Ascending aorta (tissue), 2 donors: ENCODE results near the gene KRT12. TPM values are rescaled to one million over a fixed set of nuclear protein-coding genes. Genes with fewer than 3 reads are reported as not detected.

Source experiments
- DNase-seq, 2 donors: peaks; one replicate each; pipeline ENCODE4 v3.0.0-alpha.2; 2019; ENCODE audit warnings: low spot score in 2 of 2
- H3K27ac ChIP-seq, 2 donors: fragments of 200-600 bp; sonication (generic); one replicate each; pipeline ENCODE4 v1.5.1; 2016 to 2017; ENCODE audit warnings: mild to moderate bottlenecking in 1 of 2
- H3K27me3 ChIP-seq: fragments of 200-600 bp; sonication (generic); one replicate; pipeline ENCODE4 v1.5.1; 2017
- H3K36me3 ChIP-seq, 2 donors: fragments of 200-600 bp; sonication (generic); one replicate each; pipeline ENCODE4 v1.5.1; 2016
- H3K4me1 ChIP-seq, 2 donors: fragments of 200-600 bp; sonication (generic); one replicate each; pipeline ENCODE4 v1.5.1; 2016 to 2017; ENCODE audit warnings: mild to moderate bottlenecking in 1 of 2
- H3K4me3 ChIP-seq, 2 donors: fragments of 200-600 bp; sonication (generic); one replicate each; pipeline ENCODE4 v1.5.1; 2016 to 2017; ENCODE audit warnings: mild to moderate bottlenecking in 1 of 2
- H3K9me3 ChIP-seq, 2 donors: fragments of 200-600 bp; sonication (generic); one replicate each; pipeline ENCODE4 v1.5.1; 2016
- intact Hi-C: fragments of 100-400 bp; cut with DNase I; formaldehyde crosslinking; loops from one replicate; pipeline ENCODE4 v1.15.1; 2023
- total RNA-seq: library from RNA; depleted of rRNA; stranded (reverse); fragments of >200 nt; gene quantifications from one replicate; pipeline ENCODE4 v1.1.0, GENCODE V29; 2016
- TF ChIP-seq, protein P1 (sequence below), 3 experiments: fragments of 200-600 bp in 2 of 3; fragments of 450-650 bp in 1 of 3; sonication (generic) in 2 of 3; IDR thresholded peaks; one replicate each; pipeline ENCODE4 v1.5.1; 2016 to 2019; ENCODE audit warnings: antibody characterized with exemption in 3 of 3, mild to moderate bottlenecking in 1 of 3, moderate library complexity in 1 of 3

The KRT12 gene
- total RNA-seq, 1 donor from 2014 or later = not detected

DNA sequence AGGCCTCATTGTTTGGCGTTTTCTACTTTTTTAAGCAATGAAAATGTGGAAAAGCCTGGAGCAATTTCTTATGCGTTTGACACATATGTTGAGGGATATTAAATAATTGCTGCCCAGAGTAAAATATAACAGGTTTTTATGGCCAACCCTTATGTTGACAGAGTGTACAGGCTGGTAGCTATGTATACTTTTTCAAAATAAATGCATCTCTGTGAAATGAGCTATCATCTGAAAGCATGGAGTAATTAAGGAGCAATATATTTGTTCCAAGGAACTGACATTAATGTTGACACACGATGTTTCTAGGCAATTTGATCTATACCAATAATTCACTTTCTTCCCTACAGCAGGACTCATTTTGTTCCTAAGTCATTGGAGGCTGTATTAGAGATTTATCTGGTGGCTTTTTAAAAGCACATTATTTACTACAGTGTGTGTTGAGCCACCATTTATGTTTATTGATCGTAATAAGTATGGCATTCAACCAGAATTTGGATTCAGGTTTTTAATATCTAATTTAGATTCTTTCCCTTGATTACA, 30.0 kb upstream of the KRT12 start:
- H3K9me3 ChIP-seq = no peaks in the 10 kb centered on the region
- intact Hi-C loops = loop anchor here (5.0 kb wide), 1 partner anchor 540 kb away; no protein-coding TSS in a partner anchor
- H3K36me3 ChIP-seq = no peaks in the 10 kb centered on the region
- H3K27me3 ChIP-seq = no peaks in the 10 kb centered on the region
- DNase-seq = no peak
- no peaks in the 10 kb centered on the region for H3K4me1 ChIP-seq
- no peak overlapping the region for H3K27ac ChIP-seq
- TF ChIP-seq, protein P1, sequence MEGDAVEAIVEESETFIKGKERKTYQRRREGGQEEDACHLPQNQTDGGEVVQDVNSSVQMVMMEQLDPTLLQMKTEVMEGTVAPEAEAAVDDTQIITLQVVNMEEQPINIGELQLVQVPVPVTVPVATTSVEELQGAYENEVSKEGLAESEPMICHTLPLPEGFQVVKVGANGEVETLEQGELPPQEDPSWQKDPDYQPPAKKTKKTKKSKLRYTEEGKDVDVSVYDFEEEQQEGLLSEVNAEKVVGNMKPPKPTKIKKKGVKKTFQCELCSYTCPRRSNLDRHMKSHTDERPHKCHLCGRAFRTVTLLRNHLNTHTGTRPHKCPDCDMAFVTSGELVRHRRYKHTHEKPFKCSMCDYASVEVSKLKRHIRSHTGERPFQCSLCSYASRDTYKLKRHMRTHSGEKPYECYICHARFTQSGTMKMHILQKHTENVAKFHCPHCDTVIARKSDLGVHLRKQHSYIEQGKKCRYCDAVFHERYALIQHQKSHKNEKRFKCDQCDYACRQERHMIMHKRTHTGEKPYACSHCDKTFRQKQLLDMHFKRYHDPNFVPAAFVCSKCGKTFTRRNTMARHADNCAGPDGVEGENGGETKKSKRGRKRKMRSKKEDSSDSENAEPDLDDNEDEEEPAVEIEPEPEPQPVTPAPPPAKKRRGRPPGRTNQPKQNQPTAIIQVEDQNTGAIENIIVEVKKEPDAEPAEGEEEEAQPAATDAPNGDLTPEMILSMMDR (IDR thresholded peaks at IDR 0.05) = no peak
- no peak overlapping the region for H3K4me3 ChIP-seq

DNA sequence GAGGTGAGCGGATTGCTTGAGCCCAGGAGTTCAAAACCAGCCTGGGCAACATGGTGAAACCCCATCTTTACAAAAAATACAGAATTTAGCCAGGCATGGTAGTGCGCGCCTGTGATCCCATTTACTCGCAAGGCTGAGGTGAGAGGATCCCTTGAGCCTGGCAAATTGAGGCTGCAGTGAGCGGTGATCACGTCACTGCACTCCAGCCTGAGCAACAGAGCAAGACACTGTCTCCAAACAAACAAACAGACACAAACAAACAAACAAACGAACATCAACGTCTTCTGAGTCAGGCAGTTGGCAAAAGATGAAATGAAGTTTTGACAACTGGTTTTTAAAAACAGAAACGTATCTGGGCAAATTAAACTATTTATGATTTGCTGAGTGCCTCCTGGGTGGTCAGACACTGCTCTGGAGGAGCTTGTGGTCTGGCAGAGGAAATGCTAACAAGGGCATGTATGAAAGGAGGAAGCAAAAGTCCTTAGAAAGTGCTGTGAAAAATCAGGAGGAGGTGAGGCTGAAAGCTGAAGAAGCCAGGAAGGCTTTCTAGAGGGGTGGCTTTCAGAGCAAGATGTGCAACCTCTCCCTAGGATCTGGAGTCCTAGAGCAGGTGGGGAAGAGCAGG, 28.2 kb upstream of the KRT12 start:
- Histone ChIP-seq H3K4me3 (no peak overlapping the region), H3K27ac (no peak overlapping the region), H3K9me3 (no peaks in the 10 kb centered on the region), H3K4me1 (no peaks in the 10 kb centered on the region), H3K36me3 (no peaks in the 10 kb centered on the region), H3K27me3 (no peaks in the 10 kb centered on the region)
- TF ChIP-seq, protein P1 (IDR thresholded peaks at IDR 0.05) = no peak
- intact Hi-C loops = loop anchor here (5.0 kb wide), 1 partner anchor 542 kb away; no protein-coding TSS in a partner anchor
- DNase-seq = no peak

DNA sequence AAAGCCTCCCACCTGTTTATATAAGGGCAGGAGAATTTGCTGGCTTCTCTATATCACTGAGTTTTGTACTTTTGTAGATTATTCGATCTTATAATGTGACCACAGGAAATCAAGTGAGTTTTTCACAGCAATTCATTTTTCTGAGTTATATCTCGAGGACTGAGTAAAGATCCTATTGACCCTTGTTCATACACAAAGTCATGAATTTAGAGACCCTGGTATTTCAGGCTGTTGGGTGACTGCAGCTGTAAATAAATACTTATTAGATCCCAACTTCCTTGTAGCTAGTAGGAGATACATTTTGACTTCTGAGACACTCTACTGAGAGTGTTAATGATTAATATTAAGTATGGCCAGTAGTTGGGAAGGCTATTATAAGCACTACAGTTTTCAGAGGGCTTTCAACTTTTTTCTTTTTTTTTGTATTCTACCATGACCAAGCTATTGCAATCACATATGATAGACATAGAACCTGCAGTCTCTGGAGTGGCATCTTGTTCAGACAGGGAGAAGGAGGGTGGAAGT, 21.2 kb upstream of the KRT12 start:
- TF ChIP-seq, protein P1 (IDR thresholded peaks at IDR 0.05) = no peak
- intact Hi-C loops = no loop called here
- Histone ChIP-seq H3K9me3 (no peaks in the 10 kb centered on the region), H3K36me3 (no peaks in the 10 kb centered on the region), H3K4me1 (no peaks in the 10 kb centered on the region), H3K27ac (no peak overlapping the region), H3K27me3 (no peaks in the 10 kb centered on the region), H3K4me3 (no peak overlapping the region)
- DNase-seq = no peak

DNA sequence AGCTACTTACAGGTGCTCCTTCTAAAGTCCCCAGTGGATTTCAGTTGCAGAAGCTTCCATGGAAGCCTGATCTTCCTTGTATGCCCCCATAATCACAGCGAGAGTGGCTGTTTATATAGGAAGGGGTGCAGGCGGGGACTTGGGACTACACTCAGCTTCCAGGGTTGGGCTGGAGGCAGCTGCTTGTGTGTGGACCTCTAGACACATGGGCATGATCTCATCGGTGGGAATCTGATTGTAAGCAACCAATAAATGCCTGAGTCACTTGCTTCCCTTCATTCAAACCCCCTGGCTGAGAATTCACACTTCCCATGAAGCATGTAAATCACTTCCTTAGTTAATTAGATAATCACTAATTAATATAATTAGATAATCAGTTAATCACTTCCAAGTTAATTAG, 19.1 kb upstream of the KRT12 start:
- intact Hi-C loops = no loop called here
- Histone ChIP-seq H3K36me3 (no peaks in the 10 kb centered on the region), H3K4me3 (no peak overlapping the region), H3K27me3 (no peaks in the 10 kb centered on the region), H3K27ac (no peak overlapping the region), H3K4me1 (no peaks in the 10 kb centered on the region), H3K9me3 (no peaks in the 10 kb centered on the region)
- TF ChIP-seq, protein P1 (IDR thresholded peaks at IDR 0.05) = no peak
- no peak for DNase-seq

DNA sequence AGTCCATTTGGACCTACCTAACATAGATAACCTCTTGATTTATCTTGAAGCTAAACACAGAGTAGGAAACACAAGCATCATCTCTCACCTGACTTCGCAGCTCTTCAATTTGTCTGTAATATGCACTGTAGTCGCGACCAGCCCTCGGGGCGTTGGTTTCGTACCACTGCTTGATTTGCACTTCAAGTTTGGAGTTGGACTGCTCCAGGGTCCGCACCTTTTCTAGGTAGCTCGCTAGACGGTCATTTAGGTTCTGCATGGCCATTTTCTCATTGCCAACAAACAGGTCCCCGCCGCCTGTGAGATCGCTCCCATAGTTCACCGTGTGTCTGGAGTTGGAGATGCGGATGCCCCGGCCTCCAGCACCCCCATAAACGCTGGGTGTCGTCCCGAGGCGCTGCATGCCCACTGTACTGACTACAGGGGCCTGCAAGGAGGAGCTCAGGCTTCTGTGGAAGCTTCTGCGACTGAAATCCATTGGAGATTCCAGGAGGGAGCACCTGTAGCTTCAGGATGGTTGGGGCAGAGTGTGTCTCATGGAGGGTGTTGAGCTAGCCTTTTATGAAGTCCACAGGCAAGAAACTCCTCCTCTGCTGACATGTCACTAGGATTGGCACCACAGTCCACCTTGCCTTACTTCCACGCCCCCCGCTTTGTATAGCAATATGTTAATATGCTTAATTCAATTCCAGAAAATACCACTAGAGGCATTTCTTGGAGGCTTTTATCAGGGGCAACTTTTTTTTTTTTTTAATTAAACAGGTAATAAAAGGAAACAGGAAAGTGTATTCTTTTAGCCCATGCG, 17.9 kb upstream of the KRT12 start, which contains the start of gene KRT20:
KRT20 (minus strand) TSS at position 535 of the 805 bp plus-strand sequence; CDS start at position 478, 57 bp downstream.
- no peaks in the 10 kb centered on the region for H3K9me3 ChIP-seq
- intact Hi-C loops = no loop called here
- no peaks in the 10 kb centered on the region for H3K27me3 ChIP-seq
- H3K4me1 ChIP-seq = no peaks in the 10 kb centered on the region
- H3K27ac ChIP-seq = no peak within 1 kb of the TSS
- TF ChIP-seq, protein P1 (IDR thresholded peaks at IDR 0.05) = no peak
- H3K4me3 ChIP-seq = no peak within 1 kb of the TSS
- no peak for DNase-seq
- no peaks in the 10 kb centered on the region for H3K36me3 ChIP-seq
